Stimulated activated CD4-positive, alpha-beta T cell treated with anti-CD3 and anti-CD28 coated beads, Interleukin-1b, Interleukin-23, amount 100 ng/mL, for 1 hour (primary cell): ENCODE measurements around the gene RNF145.
A peak's percentile ranks its signal among the peaks of the same experiment; 100 is the strongest.
"Not testable (repeated sequence)": the region's sequence is repeated elsewhere in the genome, so short reads cannot be mapped to it uniquely, and the experiment has no call there.

ENCODE experiments used
- DNase-seq, 2 donors: peaks; one replicate each; pipeline ENCODE4 v3.0.0-alpha.2; 2020; ENCODE audit warnings: low read depth in 2 of 2

Gene RNF145

GRCh38 chr5:159190170-159190569 is 19.2 kb downstream of the RNF145 start:
- DNase-seq: no peak

GRCh38 chr5:159189310-159189709 is 20.0 kb downstream of the RNF145 start:
- DNase-seq: no peak

DNA sequence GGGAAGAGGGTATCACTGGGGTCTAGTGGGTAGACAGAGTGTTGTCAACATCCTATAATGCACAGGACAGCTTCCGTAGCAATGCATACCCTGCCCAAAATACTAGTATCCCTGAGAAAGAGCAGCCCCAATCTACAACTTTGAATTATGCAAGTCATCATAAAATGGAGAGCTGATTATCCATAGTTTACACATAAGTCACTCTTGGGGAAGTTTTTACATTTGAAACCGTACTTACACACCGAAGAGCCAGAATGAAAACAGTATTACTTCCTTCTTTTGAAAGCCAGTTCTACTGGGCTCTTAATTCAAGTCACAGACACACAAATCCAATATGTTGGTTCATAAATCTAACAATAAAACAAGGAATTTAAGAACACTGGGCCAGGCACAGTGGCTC is 21.6 kb downstream of the RNF145 start:
- no peak for DNase-seq

DNA sequence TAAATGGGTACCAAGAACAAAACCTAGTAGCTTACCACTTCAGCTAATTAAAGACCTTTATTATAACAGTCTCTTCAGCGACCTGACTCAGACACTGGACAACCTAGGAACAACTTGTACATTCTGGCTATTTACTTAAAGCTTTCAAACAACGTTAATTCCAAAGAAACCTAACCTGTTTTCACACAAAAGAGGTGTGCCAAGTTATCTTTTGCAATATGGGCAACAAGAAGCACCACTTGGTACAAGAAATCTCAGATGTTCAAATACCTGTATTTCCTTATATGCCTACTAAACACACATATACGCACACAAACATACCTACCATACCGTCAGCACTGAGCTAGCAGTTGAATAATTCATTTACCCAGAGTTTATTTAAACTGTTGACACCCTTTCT is 23.0 kb downstream of the RNF145 start:
- DNase-seq: no peak

- DNase-seq: no peak
Measured at GRCh38 chr5:159185773-159186172, 23.6 kb downstream of the RNF145 start.

DNA sequence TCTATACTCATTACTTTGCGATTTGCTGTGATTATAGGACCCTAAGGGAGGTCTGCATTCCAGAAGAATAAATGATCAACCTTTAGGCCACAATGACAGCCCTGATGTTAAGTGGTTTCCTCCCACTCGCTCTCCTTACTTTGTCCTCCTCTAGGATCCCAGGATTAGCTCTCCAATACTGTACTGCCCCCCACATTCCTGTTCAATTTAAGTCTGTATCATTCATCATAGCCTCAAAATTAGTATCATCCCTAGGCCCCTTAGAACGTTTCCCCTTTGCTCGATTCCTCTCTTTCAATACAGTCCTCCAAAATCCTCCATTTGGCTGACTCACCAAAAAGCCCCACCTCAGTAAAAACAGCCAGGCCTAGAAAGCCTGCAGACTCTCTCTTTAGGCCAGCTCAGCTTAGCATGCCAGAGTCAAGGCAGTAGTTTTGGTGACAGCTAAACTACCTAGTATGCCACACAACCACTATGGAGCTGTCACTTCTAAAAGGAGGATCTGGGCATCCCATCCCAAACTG is 24.4 kb downstream of the RNF145 start:
- peak in 1 of 2 donors; percentile 35 for DNase-seq

- no peak for DNase-seq
Measured at GRCh38 chr5:159184236-159184635, 25.1 kb downstream of the RNF145 start.

DNA sequence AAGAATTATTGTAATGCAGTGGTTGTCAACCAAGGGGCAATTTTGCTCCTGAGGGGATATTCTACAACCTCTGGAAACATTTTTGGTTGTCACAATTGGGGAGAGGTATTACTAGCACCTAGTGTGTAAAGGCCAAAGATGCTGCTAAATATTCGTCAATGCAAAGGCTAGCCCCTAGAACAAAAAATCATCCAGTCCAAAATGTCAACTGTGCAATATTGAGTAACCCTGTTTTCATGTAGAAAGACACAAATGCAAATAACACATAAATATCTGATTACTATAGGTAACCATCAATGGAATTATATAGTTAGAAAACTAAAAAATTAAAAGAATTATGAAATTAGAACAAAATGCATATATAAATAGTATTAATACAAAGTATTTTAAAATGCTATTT is 26.1 kb downstream of the RNF145 start:
- DNase-seq: no peak

GRCh38 chr5:159182691-159183090 is 26.7 kb downstream of the RNF145 start:
- DNase-seq: no peak

DNA sequence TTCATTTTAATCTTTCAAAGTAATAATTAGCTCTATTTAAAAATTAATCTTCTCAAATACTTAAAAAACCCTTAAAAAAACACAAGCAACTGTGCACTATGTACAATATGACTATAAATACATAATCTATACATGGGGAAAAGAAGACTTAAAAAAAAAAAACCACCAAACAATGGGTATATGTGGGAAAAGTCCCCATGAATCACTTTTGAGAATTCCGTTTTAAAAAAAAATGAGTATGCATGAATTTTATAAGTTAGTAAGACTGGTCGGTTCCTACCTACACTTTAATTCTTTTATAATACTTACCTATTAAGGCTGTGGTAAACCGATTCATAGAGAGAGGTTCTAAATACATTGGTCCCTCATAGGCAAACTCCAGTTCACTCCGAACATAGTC is 27.7 kb downstream of the RNF145 start:
- DNase-seq: no peak

- DNase-seq: no peak
Measured at GRCh38 chr5:159181152-159181551, 28.2 kb downstream of the RNF145 start.

DNA sequence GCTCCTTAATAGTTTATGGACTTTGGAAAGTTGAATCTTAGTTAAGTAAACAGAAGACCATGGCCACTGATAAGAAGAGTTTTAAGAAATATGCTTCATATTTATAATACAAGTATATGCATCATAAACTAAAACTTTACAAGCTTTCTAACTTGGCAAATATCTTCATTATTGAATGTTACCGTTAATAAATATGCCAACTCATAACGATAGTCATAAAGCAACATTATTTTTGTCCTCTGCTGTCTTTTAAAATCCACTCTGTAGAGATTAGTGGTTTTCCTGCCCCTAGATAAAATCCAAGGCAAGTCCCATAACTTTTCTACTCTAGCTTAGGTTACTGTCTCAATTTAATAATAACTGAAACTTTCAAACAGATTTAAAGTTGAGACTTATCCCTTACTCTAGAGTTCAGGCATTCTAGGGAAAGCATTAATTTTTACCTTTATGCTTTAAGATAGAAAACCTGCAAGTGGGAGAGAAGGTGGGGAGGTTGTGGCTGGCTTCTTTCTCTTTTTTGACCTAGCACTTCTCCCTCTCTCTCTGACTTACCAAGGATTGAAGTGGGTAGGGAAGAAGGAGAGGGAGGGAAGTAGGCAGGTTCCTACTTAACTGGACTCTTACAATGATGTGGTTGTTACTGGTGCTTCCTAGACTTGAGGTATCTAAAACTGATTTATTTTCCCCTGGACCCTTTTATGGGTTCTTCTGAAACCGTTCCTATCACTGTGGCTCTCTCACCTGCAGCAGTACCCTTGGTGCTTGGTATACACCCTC is 29.6 kb downstream of the RNF145 start:
- DNase-seq: no peak

DNA sequence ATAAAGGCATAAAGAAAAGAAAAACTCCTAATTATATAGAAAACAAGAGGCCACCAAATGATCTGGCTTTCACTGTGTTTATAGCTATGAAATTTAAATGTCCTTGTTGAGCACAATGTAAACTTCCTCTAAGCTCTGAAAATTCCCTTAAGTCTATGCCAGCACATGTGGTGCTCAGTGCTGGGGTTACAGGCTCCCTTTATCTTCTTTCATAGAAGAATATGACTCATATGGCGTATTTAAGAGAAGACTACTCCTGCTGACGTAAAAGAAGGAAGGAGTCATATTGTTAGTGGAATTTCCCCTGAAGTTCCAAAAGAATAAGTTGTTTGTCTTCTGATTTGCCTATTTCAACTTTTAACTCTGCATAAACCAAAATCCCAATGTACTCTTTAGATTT is 30.4 kb downstream of the RNF145 start:
- no peak for DNase-seq

DNA sequence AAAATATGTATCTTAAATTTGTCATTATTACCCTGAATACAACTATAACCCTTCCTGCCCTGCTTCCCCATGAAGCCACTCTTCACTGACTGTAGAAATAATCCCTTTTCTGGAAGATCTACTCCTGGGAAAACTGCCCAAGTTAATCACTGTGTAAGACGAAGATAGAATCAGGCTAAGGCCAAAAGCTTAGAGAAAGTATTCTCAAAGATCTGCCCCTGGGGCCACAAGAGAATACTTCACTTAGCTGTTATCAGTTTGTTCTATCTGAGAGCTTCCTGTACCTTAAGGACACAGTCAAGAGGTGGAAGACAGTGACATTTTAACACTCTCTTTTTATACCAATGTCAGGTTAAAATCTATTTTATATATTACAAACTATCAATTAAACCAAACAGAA is 33.8 kb downstream of the RNF145 start:
- no peak for DNase-seq

- no peak for DNase-seq
Measured at GRCh38 chr5:159174511-159175168, 34.7 kb downstream of the RNF145 start.

DNA sequence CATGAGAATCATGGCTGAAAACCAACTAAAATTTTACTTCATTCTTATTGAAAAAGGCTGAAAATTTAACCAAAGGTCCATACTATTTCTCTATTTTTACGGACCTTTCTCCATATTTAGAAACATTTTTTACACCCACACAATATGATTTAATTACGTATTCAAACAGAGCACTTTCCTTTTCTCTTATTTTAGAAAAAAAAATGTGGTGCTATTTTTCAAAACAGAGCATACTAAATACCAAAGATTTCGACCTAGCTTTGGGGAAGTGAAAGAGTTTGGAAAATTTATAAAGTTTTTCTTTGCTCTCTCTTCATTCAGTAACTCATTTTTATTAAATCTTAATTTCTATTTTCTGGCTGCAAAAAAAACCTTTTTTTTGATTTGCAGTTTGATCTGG is 38.1 kb downstream of the RNF145 start:
- DNase-seq: no peak

DNA sequence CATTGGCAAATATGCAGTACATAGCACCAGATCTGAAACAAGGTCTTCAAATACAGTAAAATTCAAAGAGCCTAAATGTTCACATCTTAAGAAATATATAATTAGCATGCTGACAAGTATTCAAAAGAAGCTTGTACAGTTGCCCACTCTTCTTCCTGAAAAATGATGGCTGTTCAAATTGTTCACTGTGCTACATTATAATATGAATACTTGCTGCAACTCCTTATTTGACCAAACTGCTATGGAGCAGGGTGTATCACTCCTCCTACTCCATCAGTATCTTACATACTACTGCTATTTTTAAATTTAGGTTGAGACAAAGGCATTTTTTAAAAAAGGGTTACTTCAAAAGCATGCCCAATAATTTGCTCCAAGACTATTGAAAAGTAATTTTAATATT is 39.3 kb downstream of the RNF145 start:
- no peak for DNase-seq

DNA sequence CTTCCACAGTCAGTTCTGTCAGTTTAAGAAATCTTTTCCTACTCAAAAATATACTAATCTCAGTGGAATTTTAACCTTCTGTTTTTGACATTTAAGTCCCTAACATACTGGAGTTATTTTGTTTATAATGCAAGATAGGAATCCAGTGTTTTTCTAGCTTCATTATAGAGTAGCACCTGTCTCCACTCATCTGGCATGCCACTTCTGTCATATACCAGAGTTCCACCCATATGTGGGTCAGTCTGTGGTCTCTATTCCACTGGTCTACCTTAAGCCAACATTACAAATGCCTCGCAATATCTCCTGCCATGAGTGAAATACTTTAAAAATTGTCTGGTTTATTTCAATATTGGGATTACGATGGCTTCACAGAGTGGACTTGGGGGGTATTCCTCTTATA is 42.9 kb downstream of the RNF145 start:
- no peak for DNase-seq

GRCh38 chr5:159163701-159164046 is 45.7 kb downstream of the RNF145 start:
- no peak for DNase-seq

DNA sequence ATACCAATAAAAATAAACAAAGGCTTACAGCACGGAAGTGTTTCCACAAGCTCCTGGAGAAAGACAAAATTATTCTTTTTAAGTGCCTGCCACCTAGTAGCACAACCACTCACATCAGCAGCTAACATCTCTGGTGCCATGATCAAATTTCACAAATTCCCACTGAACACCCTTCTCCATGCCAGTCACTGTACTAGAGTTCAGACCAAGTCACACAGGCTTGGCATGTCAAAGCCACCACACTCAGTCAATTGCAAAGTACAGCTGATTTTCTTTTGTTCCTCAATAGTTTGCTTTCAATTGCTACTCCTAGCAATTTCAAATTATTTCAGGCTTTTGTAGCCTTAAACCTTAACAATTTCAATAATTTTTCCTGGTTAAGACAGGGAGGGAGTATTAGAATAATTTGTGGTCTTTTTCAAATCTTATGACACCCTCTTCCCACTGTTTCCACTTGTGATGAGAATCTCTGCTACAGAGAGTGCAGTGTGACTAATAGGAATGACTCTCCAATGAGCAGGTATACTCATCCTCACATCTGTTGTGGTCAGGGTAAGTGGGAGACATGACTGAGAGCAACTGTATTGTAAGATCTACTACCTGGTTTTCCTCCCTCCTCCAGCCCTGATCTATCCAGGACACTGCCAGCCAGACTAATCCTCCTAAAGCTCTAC is 46.2 kb downstream of the RNF145 start:
- DNase-seq: no peak

- DNase-seq: no peak
Measured at GRCh38 chr5:159161361-159162214, 47.8 kb downstream of the RNF145 start.

DNA sequence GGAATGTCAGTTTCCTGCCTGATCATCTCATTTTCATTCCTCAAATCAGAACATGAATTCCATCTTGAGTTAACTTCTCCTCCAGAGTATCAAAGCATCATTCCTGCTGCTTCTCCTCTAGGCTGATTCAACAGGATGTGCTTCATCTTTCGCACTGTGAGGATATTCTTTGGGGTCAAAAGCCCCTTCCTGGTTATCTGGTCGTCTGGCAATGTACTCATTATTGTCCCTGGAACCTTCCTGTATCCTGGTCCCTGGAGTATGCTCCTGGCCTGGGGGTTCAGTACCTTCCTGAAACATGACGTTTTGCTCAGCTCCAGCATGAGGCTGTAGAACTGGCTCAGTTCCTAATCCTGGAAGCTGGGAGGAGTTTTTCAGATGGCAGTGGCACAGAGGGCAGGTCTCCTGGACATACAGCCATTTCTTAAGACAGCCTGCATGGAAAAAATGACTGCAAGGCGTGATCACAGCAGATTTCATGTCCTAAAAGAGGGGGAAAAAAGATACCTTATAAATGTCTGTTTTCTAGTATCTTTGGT is 50.7 kb downstream of the RNF145 start:
- not testable (repeated sequence) for DNase-seq
